MCF 10A (cell line): ENCODE results near the gene KIF15. TPM values are rescaled to one million over a fixed set of nuclear protein-coding genes. Genes with fewer than 3 reads are reported as not detected.

Experiments
- BruUV-seq: library from RNA; stranded (reverse); fragments of 400-500 nt; replicated peaks from 2 replicates; lab custom pipeline; 2021; lab: Mats Ljungman, UMichigan
- CTCF ChIA-PET: fragments of 300-600 bp; sonication (Branson Sonifier 250); formaldehyde crosslinking; extraction: SDS; loops from one replicate; lab custom pipeline; 2021; ENCODE audit warnings: antibody characterized with exemption, inconsistent platforms; lab: Yijun Ruan, JAX
- POLR2A ChIA-PET: fragments of 300-600, 350-650 bp; sonication (Branson Sonifier 250); formaldehyde crosslinking; extraction: SDS; loops from one replicate; lab custom pipeline; 2020; ENCODE audit warnings: antibody characterized with exemption, inconsistent platforms; lab: Yijun Ruan, JAX
- DNase-seq: peaks from one replicate; pipeline ENCODE4 v3.0.0-alpha.2; 2018; ENCODE audit not compliant: unreplicated experiment
- H3K27ac Mint-ChIP-seq: one replicate; pipeline ENCODE4 v1.8.0; 2022; ENCODE audit warnings: mild to moderate bottlenecking, low read depth, mixed read lengths; ENCODE audit not compliant: unreplicated experiment
- H3K27me3 Mint-ChIP-seq: one replicate; pipeline ENCODE4 v1.8.0; 2022; ENCODE audit warnings: mixed read lengths; ENCODE audit not compliant: insufficient read depth, unreplicated experiment
- H3K36me3 Mint-ChIP-seq: one replicate; pipeline ENCODE4 v1.8.0; 2022; ENCODE audit warnings: mild to moderate bottlenecking, moderate library complexity, mixed read lengths; ENCODE audit not compliant: insufficient read depth, unreplicated experiment
- H3K4me1 Mint-ChIP-seq: one replicate; pipeline ENCODE4 v1.8.0; 2022; ENCODE audit warnings: mixed read lengths; ENCODE audit not compliant: insufficient read depth, unreplicated experiment
- H3K4me3 Mint-ChIP-seq: one replicate; pipeline ENCODE4 v1.8.0; 2022; ENCODE audit warnings: mild to moderate bottlenecking, moderate library complexity, mixed read lengths; ENCODE audit not compliant: unreplicated experiment
- H3K9me3 Mint-ChIP-seq: one replicate; pipeline ENCODE4 v1.8.0; 2022; ENCODE audit warnings: mixed read lengths; ENCODE audit not compliant: unreplicated experiment
- CTCF ChIP-seq: fragments of 200-600 bp; IDR thresholded peaks from one replicate; pipeline ENCODE4 v1.8.0; 2022; ENCODE audit warnings: antibody characterized with exemption, mild to moderate bottlenecking; ENCODE audit not compliant: unreplicated experiment
- intact Hi-C: fragments of 100-400 bp; cut with micrococcal nuclease; formaldehyde crosslinking; loops from 2 replicates; pipeline ENCODE4 v1.14.1; 2022
- total RNA-seq: library from RNA; stranded (reverse); gene quantifications from 2 replicates; pipeline ENCODE4 v1.2.3, GENCODE V29; 2022

The KIF15 gene
- total RNA-seq, 1 experiment from 2014 or later: 10.6 TPM

GRCh38 chr3:44867421-44868111 is 106.0 kb downstream of the KIF15 start:
- no peak for DNase-seq
- Mint-ChIP-seq H3K9me3 (no peaks in the 10 kb centered on the region), H3K27me3 (no peaks in the 10 kb centered on the region), H3K36me3 (peaks cover 15% of the 10 kb centered on the region), H3K4me3 (no peak overlapping the region), H3K27ac (no peak overlapping the region), H3K4me1 (no peaks in the 10 kb centered on the region)
- CTCF ChIA-PET: interaction anchor here (0.8 kb wide), 1 partner anchor 16 kb away, joined by 3 read pairs; no protein-coding TSS in a partner anchor
- intact Hi-C loops: no loop called here
- POLR2A ChIA-PET: interaction anchor here (0.6 to 1.9 kb wide), 3 partner anchors 16 to 573 kb away, joined by 3 to 5 read pairs (median 3); no protein-coding TSS in a partner anchor
- no TSS peak for BruUV-seq
- no peak for TF ChIP-seq CTCF

- no peaks in the 10 kb centered on the region for H3K27me3 Mint-ChIP-seq
- intact Hi-C loops: no loop called here
- H3K27ac Mint-ChIP-seq: no peak overlapping the region
- DNase-seq: no peak
- no TSS peak for BruUV-seq
- no peaks in the 10 kb centered on the region for H3K4me1 Mint-ChIP-seq
- no peaks in the 10 kb centered on the region for H3K9me3 Mint-ChIP-seq
- ChIA-PET CTCF (no interaction called here), POLR2A (interaction anchor here (0.6 kb wide), 1 partner anchor 83 kb away, joined by 4 read pairs; no protein-coding TSS in a partner anchor)
- H3K4me3 Mint-ChIP-seq: no peak overlapping the region
- peaks cover 12% of the 10 kb centered on the region for H3K36me3 Mint-ChIP-seq
- no peak for TF ChIP-seq CTCF
These were observed 108.9 kb downstream of the KIF15 start for GRCh38 chr3:44870375-44871061.

- CTCF ChIA-PET: no interaction called here
- no peak within 1 kb of the TSS for H3K27ac Mint-ChIP-seq
- no peak for DNase-seq
- H3K4me1 Mint-ChIP-seq: no peaks in the 10 kb centered on the region
- H3K9me3 Mint-ChIP-seq: no peaks in the 10 kb centered on the region
- intact Hi-C loops: no loop called here
- H3K27me3 Mint-ChIP-seq: no peaks in the 10 kb centered on the region
- no peak for TF ChIP-seq CTCF
- POLR2A ChIA-PET: interaction anchor here (0.7 kb wide), 1 partner anchor 10 kb away, joined by 3 read pairs; no protein-coding TSS in a partner anchor
- H3K36me3 Mint-ChIP-seq: no peaks in the 10 kb centered on the region
- no peak within 1 kb of the TSS for H3K4me3 Mint-ChIP-seq
- no TSS peak for BruUV-seq
These were observed 112.7 kb downstream of the KIF15 start, which contains the start of gene TGM4 for GRCh38 chr3:44874308-44874707. TGM4 (plus strand) TSS chr3:44874608; CDS start chr3:44874679, 71 bp downstream.

GRCh38 chr3:44875596-44875995 is 114.0 kb downstream of the KIF15 start:
- Mint-ChIP-seq H3K9me3 (no peaks in the 10 kb centered on the region), H3K4me3 (no peak overlapping the region), H3K27me3 (no peaks in the 10 kb centered on the region), H3K4me1 (no peaks in the 10 kb centered on the region), H3K36me3 (no peaks in the 10 kb centered on the region), H3K27ac (no peak overlapping the region)
- POLR2A ChIA-PET: no interaction called here
- CTCF ChIA-PET: no interaction called here
- TF ChIP-seq CTCF: no peak
- BruUV-seq: no TSS peak
- intact Hi-C loops: no loop called here
- no peak for DNase-seq
